ENCODE results near the gene ZNF644.

Gene ZNF644
- long read RNA-seq, full-length matches to known transcripts = 132 of 252 reads
- long read RNA-seq, partial matches to known transcripts = 73 of 252 reads
- long read RNA-seq, other reads (novel, unspliced or antisense) = 47 of 252 reads

DNA sequence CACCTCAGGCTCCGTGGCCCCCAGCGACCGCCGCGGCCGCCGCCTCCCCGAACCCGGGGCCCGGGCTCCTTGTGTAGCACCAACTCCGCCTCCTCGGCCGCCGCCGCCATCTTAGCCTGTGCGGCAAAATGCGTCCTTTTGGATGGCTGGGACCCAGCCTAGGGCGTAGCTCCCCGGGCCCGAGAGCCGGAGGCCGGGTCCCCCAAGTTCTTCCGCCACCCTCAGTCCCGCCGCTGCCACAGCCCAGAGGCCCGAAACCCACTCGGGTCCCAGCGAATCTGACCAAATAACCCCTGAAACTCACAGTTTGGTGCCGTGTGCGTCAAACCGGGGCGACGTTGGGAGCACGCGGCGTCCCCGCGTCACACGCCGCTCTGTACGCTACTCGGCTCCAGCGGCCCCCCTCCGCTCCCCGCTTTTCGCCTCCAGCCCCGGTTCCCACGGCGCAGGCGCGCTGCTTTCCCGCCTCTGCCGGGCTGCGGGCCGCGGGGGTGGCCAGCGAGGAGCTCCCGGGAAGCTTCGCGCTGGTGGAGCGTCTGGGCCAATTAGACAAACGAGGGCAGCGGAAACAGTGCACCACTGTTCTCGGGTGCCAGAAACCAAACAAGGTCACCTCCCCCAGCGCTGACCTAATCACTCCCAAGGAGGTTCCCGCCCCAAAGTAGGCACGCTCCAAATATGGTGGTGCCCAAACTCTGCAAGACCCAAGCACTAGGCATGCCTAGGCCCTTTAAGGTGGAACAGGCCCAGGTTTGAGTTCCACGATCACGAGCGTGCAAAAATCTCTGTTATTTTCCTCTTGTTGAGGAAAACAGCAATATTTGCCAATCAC, at the start of gene ZNF644:
Gene ZNF644 (minus strand): TSS at position 350 of the 832 bp plus-strand sequence. CDS start 39,682 bp downstream, outside the sequence.
- Histone ChIP-seq H3K4me3 (replicated peaks; ENCODE audit: insufficient read depth, low read length) (peak within 1 kb of the TSS; percentile 78), H3K27me3 (ENCODE audit: insufficient read depth, poor library complexity, severe bottlenecking) (no peaks in the 10 kb centered on the region), H3K27ac (replicated peaks) (peak within 1 kb of the TSS; percentile 99)
- DNase-seq (ENCODE audit: low read depth in 1 of 2, low spot score in 1 of 2) = peak; percentile 73 to 94
- TF ChIP-seq, protein P1, sequence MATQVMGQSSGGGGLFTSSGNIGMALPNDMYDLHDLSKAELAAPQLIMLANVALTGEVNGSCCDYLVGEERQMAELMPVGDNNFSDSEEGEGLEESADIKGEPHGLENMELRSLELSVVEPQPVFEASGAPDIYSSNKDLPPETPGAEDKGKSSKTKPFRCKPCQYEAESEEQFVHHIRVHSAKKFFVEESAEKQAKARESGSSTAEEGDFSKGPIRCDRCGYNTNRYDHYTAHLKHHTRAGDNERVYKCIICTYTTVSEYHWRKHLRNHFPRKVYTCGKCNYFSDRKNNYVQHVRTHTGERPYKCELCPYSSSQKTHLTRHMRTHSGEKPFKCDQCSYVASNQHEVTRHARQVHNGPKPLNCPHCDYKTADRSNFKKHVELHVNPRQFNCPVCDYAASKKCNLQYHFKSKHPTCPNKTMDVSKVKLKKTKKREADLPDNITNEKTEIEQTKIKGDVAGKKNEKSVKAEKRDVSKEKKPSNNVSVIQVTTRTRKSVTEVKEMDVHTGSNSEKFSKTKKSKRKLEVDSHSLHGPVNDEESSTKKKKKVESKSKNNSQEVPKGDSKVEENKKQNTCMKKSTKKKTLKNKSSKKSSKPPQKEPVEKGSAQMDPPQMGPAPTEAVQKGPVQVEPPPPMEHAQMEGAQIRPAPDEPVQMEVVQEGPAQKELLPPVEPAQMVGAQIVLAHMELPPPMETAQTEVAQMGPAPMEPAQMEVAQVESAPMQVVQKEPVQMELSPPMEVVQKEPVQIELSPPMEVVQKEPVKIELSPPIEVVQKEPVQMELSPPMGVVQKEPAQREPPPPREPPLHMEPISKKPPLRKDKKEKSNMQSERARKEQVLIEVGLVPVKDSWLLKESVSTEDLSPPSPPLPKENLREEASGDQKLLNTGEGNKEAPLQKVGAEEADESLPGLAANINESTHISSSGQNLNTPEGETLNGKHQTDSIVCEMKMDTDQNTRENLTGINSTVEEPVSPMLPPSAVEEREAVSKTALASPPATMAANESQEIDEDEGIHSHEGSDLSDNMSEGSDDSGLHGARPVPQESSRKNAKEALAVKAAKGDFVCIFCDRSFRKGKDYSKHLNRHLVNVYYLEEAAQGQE (IDR thresholded peaks at IDR 0.05; ENCODE audit: insufficient replicate concordance, low read depth) = no peak
- no peak for TF ChIP-seq SPI1 (IDR thresholded peaks at IDR 0.05; ENCODE audit: borderline replicate concordance, low read depth)
- no peak for TF ChIP-seq GABPA (IDR thresholded peaks at IDR 0.05; ENCODE audit: low read depth)
- TF ChIP-seq POLR2AphosphoS5 (IDR thresholded peaks at IDR 0.05; ENCODE audit: low read depth) = peak; percentile 81

DNA sequence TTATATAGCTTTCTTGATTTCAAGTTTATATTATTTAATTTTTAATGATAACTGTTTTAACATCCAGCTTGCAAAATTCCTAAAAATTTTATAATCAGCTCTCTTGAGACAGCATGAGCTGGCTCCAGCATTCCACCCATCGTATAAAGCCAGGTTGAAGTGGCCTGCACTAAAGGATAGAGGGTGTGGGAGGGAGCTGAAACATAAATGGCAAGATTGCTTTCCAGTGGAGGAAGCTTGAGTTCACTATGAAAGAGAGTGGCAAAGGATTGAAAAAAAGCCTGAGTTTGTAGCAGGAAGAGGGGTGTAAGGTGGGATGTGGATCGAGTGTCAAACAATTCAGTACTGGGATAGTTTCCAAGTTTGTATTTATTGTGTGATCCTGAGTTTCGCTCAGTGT, 48.5 kb upstream of the ZNF644 start:
- no peak for DNase-seq (ENCODE audit: low read depth in 1 of 2, low spot score in 1 of 2)
- no peak overlapping the region for H3K27ac ChIP-seq (replicated peaks)
- no peaks in the 10 kb centered on the region for H3K27me3 ChIP-seq (ENCODE audit: insufficient read depth, poor library complexity, severe bottlenecking)
- TF ChIP-seq GABPA (IDR thresholded peaks at IDR 0.05; ENCODE audit: low read depth) (no peak), CTCF (IDR thresholded peaks at IDR 0.05; ENCODE audit: insufficient read depth, low read length) (no peak), SPI1 (IDR thresholded peaks at IDR 0.05; ENCODE audit: borderline replicate concordance, low read depth) (no peak)
- TF ChIP-seq, protein P1 (IDR thresholded peaks at IDR 0.05; ENCODE audit: insufficient replicate concordance, low read depth) = no peak
- H3K4me3 ChIP-seq (replicated peaks; ENCODE audit: insufficient read depth, low read length) = no peak overlapping the region

- H3K27me3 ChIP-seq (ENCODE audit: insufficient read depth, poor library complexity, severe bottlenecking) = no peaks in the 10 kb centered on the region
- H3K4me3 ChIP-seq (replicated peaks; ENCODE audit: insufficient read depth, low read length) = no peak overlapping the region
- H3K27ac ChIP-seq (replicated peaks) = no peak overlapping the region
- DNase-seq (ENCODE audit: low read depth in 1 of 2, low spot score in 1 of 2) = no peak
- TF ChIP-seq SPI1 (IDR thresholded peaks at IDR 0.05; ENCODE audit: borderline replicate concordance, low read depth) (no peak), POLR2AphosphoS5 (IDR thresholded peaks at IDR 0.05; ENCODE audit: low read depth) (no peak), GABPA (IDR thresholded peaks at IDR 0.05; ENCODE audit: low read depth) (no peak), CTCF (IDR thresholded peaks at IDR 0.05; ENCODE audit: insufficient read depth, low read length) (no peak)
- TF ChIP-seq, protein P1 (IDR thresholded peaks at IDR 0.05; ENCODE audit: insufficient replicate concordance, low read depth) = no peak
Observed at GRCh38 chr1:91066538-91066937, 44.7 kb upstream of the ZNF644 start.

Data from HL-60 (cell line).